Embryonic facial prominence (tissue), 1 donor: Measurements from ENCODE around the gene EMP1.

Source experiments
- DNase-seq: peaks from one replicate; pipeline ENCODE4 v3.0.0-alpha.2; 2016; ENCODE audit errors: extremely low spot score

EMP1 gene

GRCh38 chr12:13173012-13173932, 23.3 kb upstream of the EMP1 start:
- peak; percentile 86 for DNase-seq

GRCh38 chr12:13175499-13175898, 21.0 kb upstream of the EMP1 start:
- DNase-seq, result no peak

- no peak for DNase-seq
These were observed 20.3 kb upstream of the EMP1 start for GRCh38 chr12:13176256-13176655.

- DNase-seq, result no peak
These were observed 19.2 kb upstream of the EMP1 start for GRCh38 chr12:13177373-13177772.

GRCh38 chr12:13177906-13178305, 18.6 kb upstream of the EMP1 start:
- no peak for DNase-seq

GRCh38 chr12:13178568-13179210, 17.8 kb upstream of the EMP1 start:
- DNase-seq, result no peak

- no peak for DNase-seq
These were observed 17.1 kb upstream of the EMP1 start for GRCh38 chr12:13179211-13180074.

- no peak for DNase-seq
These were observed 15.0 kb upstream of the EMP1 start for GRCh38 chr12:13181375-13182070.

GRCh38 chr12:13182881-13183280, 13.6 kb upstream of the EMP1 start:
- no peak for DNase-seq

- no peak for DNase-seq
These were observed 12.9 kb upstream of the EMP1 start for GRCh38 chr12:13183620-13184019.

GRCh38 chr12:13186302-13186701, 10.2 kb upstream of the EMP1 start:
- no peak for DNase-seq

- DNase-seq, result no peak
These were observed 9.1 kb upstream of the EMP1 start for GRCh38 chr12:13187399-13187798.

- DNase-seq, result no peak
These were observed 7.3 kb upstream of the EMP1 start for GRCh38 chr12:13189264-13189663.

GRCh38 chr12:13190275-13190674, 6.3 kb upstream of the EMP1 start:
- DNase-seq, result no peak

- no peak for DNase-seq
These were observed 3.8 kb upstream of the EMP1 start for GRCh38 chr12:13192719-13193118.

GRCh38 chr12:13193505-13194231, 2.9 kb upstream of the EMP1 start:
- peak; percentile 66 for DNase-seq

- DNase-seq, result no peak
These were observed 2.0 kb upstream of the EMP1 start for GRCh38 chr12:13194401-13195110.

GRCh38 chr12:13195250-13195649, 1.3 kb upstream of the EMP1 start:
- DNase-seq, result no peak

GRCh38 chr12:13195785-13196129, 769 bp upstream of the EMP1 start:
- no peak for DNase-seq

- DNase-seq, result no peak
These were observed 506 bp downstream of the EMP1 start for GRCh38 chr12:13197032-13197431.
